NCI-H146 (cell line): ENCODE measurements around the gene PRR15L.
"Not testable (repeated sequence)": the region's sequence is repeated elsewhere in the genome, so short reads cannot be mapped to it uniquely, and the experiment has no call there.

Source experiments
- DNase-seq: peaks from one replicate; lab custom pipeline; 2025; lab: John Stamatoyannopoulos, UW

Gene PRR15L

GRCh38 chr17:47935468-47935867, 22.2 kb downstream of the PRR15L start:
- not testable (repeated sequence) for DNase-seq

- DNase-seq = no peak
Observed at GRCh38 chr17:47934856-47935255, 22.8 kb downstream of the PRR15L start.

GRCh38 chr17:47931848-47932247, 25.8 kb downstream of the PRR15L start:
- no peak for DNase-seq

- no peak for DNase-seq
Observed at GRCh38 chr17:47929218-47930000, 28.3 kb downstream of the PRR15L start.

GRCh38 chr17:47928415-47928814, 29.3 kb downstream of the PRR15L start:
- no peak for DNase-seq

GRCh38 chr17:47927821-47928400, 29.8 kb downstream of the PRR15L start:
- DNase-seq = no peak

- no peak for DNase-seq
Observed at GRCh38 chr17:47925678-47925988, 32.0 kb downstream of the PRR15L start.

- DNase-seq = no peak
Observed at GRCh38 chr17:47924785-47925677, 32.7 kb downstream of the PRR15L start.

- not testable (repeated sequence) for DNase-seq
Observed at GRCh38 chr17:47919889-47920288, 37.8 kb downstream of the PRR15L start.

- DNase-seq = no peak
Observed at GRCh38 chr17:47918991-47919390, 38.7 kb downstream of the PRR15L start.

- no peak for DNase-seq
Observed at GRCh38 chr17:47918006-47918405, 39.7 kb downstream of the PRR15L start.

GRCh38 chr17:47917581-47917980, 40.1 kb downstream of the PRR15L start:
- DNase-seq = no peak

- no peak for DNase-seq
Observed at GRCh38 chr17:47916489-47917208, 41.0 kb downstream of the PRR15L start.

- DNase-seq = no peak
Observed at GRCh38 chr17:47915776-47916398, 41.8 kb downstream of the PRR15L start.

GRCh38 chr17:47914306-47914948, 43.3 kb downstream of the PRR15L start:
- no peak for DNase-seq

GRCh38 chr17:47913050-47913449, 44.6 kb downstream of the PRR15L start:
- no peak for DNase-seq

GRCh38 chr17:47907932-47908562, 49.6 kb downstream of the PRR15L start:
- no peak for DNase-seq

- DNase-seq = no peak
Observed at GRCh38 chr17:47906443-47906842, 51.2 kb downstream of the PRR15L start.

- DNase-seq = no peak
Observed at GRCh38 chr17:47905221-47905733, 52.4 kb downstream of the PRR15L start.

- DNase-seq = no peak
Observed at GRCh38 chr17:47902039-47902744, 55.5 kb downstream of the PRR15L start.
